HepG2 (cell line): Measurements from ENCODE around the gene CDC40. TPM values are rescaled to one million over a fixed set of nuclear protein-coding genes. Genes with fewer than 3 reads are reported as not detected.

Experiments used
- ATAC-seq: fragments of 200-7000 bp; cut with Tn5 transposase; 3 replicates; pipeline ENCODE4 v1.9.1; 2020; ENCODE audit warnings: mild to moderate bottlenecking, moderate library complexity
- BruUV-seq: library from RNA; stranded (reverse); fragments of 400-500 nt; replicated peaks from 2 replicates; lab custom pipeline; 2021; lab: Mats Ljungman, UMichigan
- CTCF ChIA-PET: fragments of 300-600 bp; formaldehyde crosslinking; extraction: SDS; loops from one replicate; lab custom pipeline; 2021; ENCODE audit warnings: low total read pairs, inconsistent platforms, low intra/inter-chr PET ratio; lab: Yijun Ruan, JAX
- POLR2A ChIA-PET: fragments of 350-600 bp; sonication (Branson Sonifier 250); formaldehyde crosslinking; loops from one replicate; lab custom pipeline; 2020; ENCODE audit warnings: antibody characterized with exemption, inconsistent platforms; lab: Yijun Ruan, JAX
- DNase-seq: peaks from one replicate; pipeline ENCODE4 v3.0.0-alpha.2; 2015; ENCODE audit warnings: low spot score
- FAIRE-seq: peaks from 3 replicates; lab custom pipeline; 2011; peaks lifted over from hg19 to GRCh38; lab: Jason Lieb, UNC
- H2AFZ ChIP-seq: one replicate; pipeline ENCODE4 v1.6.1; 2011; ENCODE audit warnings: low read length, inconsistent platforms
- H3K27ac ChIP-seq: fragments of 300-600 bp; 3 replicates; pipeline ENCODE4 v1.8.0; 2011; ENCODE audit warnings: mixed run types, mild to moderate bottlenecking, mixed read lengths, low read length, inconsistent platforms; ENCODE audit not compliant: insufficient read depth; ENCODE audit errors: extremely low read length
- H3K27me3 ChIP-seq, 2 experiments: fragments of 200-600 bp in 1 of 2; 2 replicates in 1 of 2; 3 replicates in 1 of 2; pipeline versions ENCODE4 v1.6.0 to v1.8.0; 2011; ENCODE audit warnings: low read length in 2 of 2, mild to moderate bottlenecking in 2 of 2, moderate library complexity in 2 of 2, inconsistent platforms in 1 of 2; ENCODE audit not compliant: insufficient read depth in 2 of 2, control insufficient read depth in 1 of 2
- H3K36me3 ChIP-seq, 2 experiments: fragments of 200-600 bp in 1 of 2; replicated peaks in 1 of 2; 2 replicates in 1 of 2; 3 replicates in 1 of 2; pipeline versions ENCODE4 v1.5.1 to v1.8.0; 2011; ENCODE audit warnings: low read length in 2 of 2, inconsistent platforms in 1 of 2; ENCODE audit not compliant: insufficient read depth in 2 of 2, control insufficient read depth in 1 of 2
- H3K4me1 ChIP-seq: 2 replicates; pipeline ENCODE4 v1.5.1; 2012; ENCODE audit warnings: low read length, inconsistent platforms; ENCODE audit not compliant: insufficient read depth
- H3K4me2 ChIP-seq: 2 replicates; pipeline ENCODE4 v1.6.0; 2011; ENCODE audit warnings: low read depth, low read length, inconsistent platforms
- H3K4me3 ChIP-seq, 3 experiments: fragments of 200-600 bp in 1 of 3; sonication (generic), shearing (Covaris generic) in 1 of 3; replicated peaks in 1 of 3; 2 replicates each; pipeline ENCODE4 v1.5.1; 2011 to 2016; ENCODE audit warnings: low read length in 3 of 3, inconsistent platforms in 2 of 3, low read depth in 2 of 3, mild to moderate bottlenecking in 2 of 3, control low read depth in 1 of 3, mixed read lengths in 1 of 3; ENCODE audit not compliant: insufficient read depth in 1 of 3
- H3K79me2 ChIP-seq: one replicate; pipeline ENCODE4 v1.6.1; 2011; ENCODE audit warnings: low read length, inconsistent platforms; ENCODE audit not compliant: insufficient read depth
- H3K9ac ChIP-seq: 2 replicates; pipeline ENCODE4 v1.6.0; 2011; ENCODE audit warnings: mild to moderate bottlenecking, low read depth, low read length, inconsistent platforms; ENCODE audit not compliant: insufficient read depth
- H3K9me3 ChIP-seq: 2 replicates; pipeline ENCODE4 v1.5.1; 2012; ENCODE audit warnings: mild to moderate bottlenecking, low read length
- H4K20me1 ChIP-seq: 2 replicates; pipeline ENCODE4 v1.6.0; 2011; ENCODE audit warnings: inconsistent platforms, mild to moderate bottlenecking, low read length, moderate library complexity; ENCODE audit not compliant: insufficient read depth
- NFRKB ChIP-seq: fragments of 450-650 bp; IDR thresholded peaks from 2 replicates; pipeline ENCODE4 v1.6.1; 2017
- PITX1 ChIP-seq: sonication (generic); formaldehyde crosslinking; IDR thresholded peaks from 2 replicates; pipeline ENCODE4 v1.5.1; 2020; ENCODE audit warnings: mild to moderate bottlenecking, missing genetic modification reagents
- TARDBP ChIP-seq: sonication (generic); formaldehyde crosslinking; IDR thresholded peaks from 2 replicates; pipeline ENCODE4 v1.8.0; 2022; ENCODE audit warnings: mild to moderate bottlenecking, missing genetic modification reagents
- WGBS: methylation state at CpG from one replicate; pipeline ENCODE4 v1.1.6; 2017; ENCODE audit warnings: low lambda C conversion rate; 5-methylcytosine and 5-hydroxymethylcytosine counted together
- in situ Hi-C: cut with HindIII; loops from 2 replicates; pipeline ENCODE4 v1.10.0; 2017; ENCODE audit warnings: low pct_unique_long_range_greater_than_20kb; ENCODE audit not compliant: extremely low pct_ligation_motif_present
- intact Hi-C: fragments of 100-400 bp; cut with micrococcal nuclease; formaldehyde crosslinking; loops from one replicate; pipeline ENCODE4 v1.10.0; 2022; ENCODE audit not compliant: unreplicated experiment
- polyA plus RNA-seq, 8 experiments: library from polyadenylated mRNA; depleted of rRNA in 3 of 8; stranded (reverse) in 7 of 8; unstranded in 1 of 8; fragments of >200 nt; fragmentation: Illumina TruSeq in 4 of 8; extraction: Trizol in 4 of 8; gene quantifications; 2 replicates each; pipeline versions ENCODE4 v1.2.1 to v1.2.3, GENCODE V29; 2011 to 2016; ENCODE audit warnings: low read depth in 4 of 8, missing spikeins in 1 of 8, mixed read lengths in 1 of 8; ENCODE audit not compliant: insufficient read depth in 1 of 8
- total RNA-seq, 5 experiments: library from RNA; depleted of rRNA; stranded (reverse); fragments of >200 nt; fragmentation: Illumina TruSeq; extraction: Trizol; gene quantifications; 2 replicates each; pipeline ENCODE4 v1.2.3, GENCODE V29; 2016; ENCODE audit warnings: low read depth in 1 of 5
- TF ChIP-seq, protein P1 (sequence below), 2 experiments: sonication (generic) in 1 of 2; formaldehyde crosslinking in 1 of 2; IDR thresholded peaks; 2 replicates each; pipeline versions ENCODE4 v1.6.1 to v1.9.0; 2014 to 2022; ENCODE audit warnings: antibody characterized with exemption in 1 of 2, borderline replicate concordance in 1 of 2, inconsistent platforms in 1 of 2, low read depth in 1 of 2, missing genetic modification reagents in 1 of 2
- TF ChIP-seq, protein P2 (sequence below): sonication (generic); formaldehyde crosslinking; conservative IDR thresholded peaks from 2 replicates; pipeline ENCODE4 v1.4.0; 2020; ENCODE audit warnings: missing genetic modification reagents

CDC40 gene
- total and polyA plus RNA-seq, 2 of the 13 experiments (the other 11 are each of a cell fraction or from before 2014, with no cell fraction given): 11.4 to 21.5 TPM

DNA sequence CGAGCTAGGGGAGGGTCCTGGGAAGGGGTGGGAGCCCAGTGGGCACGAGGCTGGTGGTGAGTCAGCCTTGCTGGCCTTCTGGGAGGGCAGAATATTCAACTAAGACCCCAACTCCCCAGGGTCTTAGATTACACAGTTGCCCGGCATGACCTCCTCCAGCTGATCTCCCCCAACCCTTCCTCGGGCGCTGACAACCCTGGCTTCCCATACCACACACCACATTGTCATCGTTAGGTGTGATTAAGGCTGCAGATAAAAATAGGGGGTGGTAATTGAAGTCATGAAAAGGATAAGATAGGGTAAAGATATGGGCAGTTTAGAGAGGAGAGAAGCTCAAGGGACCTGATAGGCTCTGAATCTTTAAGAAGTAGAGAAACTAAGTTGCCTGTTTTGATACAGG is 10.5 kb downstream of the CDC40 start (continued):
- TF ChIP-seq, protein P1, sequence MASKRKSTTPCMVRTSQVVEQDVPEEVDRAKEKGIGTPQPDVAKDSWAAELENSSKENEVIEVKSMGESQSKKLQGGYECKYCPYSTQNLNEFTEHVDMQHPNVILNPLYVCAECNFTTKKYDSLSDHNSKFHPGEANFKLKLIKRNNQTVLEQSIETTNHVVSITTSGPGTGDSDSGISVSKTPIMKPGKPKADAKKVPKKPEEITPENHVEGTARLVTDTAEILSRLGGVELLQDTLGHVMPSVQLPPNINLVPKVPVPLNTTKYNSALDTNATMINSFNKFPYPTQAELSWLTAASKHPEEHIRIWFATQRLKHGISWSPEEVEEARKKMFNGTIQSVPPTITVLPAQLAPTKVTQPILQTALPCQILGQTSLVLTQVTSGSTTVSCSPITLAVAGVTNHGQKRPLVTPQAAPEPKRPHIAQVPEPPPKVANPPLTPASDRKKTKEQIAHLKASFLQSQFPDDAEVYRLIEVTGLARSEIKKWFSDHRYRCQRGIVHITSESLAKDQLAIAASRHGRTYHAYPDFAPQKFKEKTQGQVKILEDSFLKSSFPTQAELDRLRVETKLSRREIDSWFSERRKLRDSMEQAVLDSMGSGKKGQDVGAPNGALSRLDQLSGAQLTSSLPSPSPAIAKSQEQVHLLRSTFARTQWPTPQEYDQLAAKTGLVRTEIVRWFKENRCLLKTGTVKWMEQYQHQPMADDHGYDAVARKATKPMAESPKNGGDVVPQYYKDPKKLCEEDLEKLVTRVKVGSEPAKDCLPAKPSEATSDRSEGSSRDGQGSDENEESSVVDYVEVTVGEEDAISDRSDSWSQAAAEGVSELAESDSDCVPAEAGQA (IDR thresholded peaks at IDR 0.05; ENCODE audit: low read depth): no peak
- TF ChIP-seq, protein P1 (CRISPR knock-in tag; IDR thresholded peaks at IDR 0.05; ENCODE audit: borderline replicate concordance): no peak
- TF ChIP-seq NFRKB (no peak), PITX1 (CRISPR knock-in tag) (no peak)
- TF ChIP-seq, protein P2, sequence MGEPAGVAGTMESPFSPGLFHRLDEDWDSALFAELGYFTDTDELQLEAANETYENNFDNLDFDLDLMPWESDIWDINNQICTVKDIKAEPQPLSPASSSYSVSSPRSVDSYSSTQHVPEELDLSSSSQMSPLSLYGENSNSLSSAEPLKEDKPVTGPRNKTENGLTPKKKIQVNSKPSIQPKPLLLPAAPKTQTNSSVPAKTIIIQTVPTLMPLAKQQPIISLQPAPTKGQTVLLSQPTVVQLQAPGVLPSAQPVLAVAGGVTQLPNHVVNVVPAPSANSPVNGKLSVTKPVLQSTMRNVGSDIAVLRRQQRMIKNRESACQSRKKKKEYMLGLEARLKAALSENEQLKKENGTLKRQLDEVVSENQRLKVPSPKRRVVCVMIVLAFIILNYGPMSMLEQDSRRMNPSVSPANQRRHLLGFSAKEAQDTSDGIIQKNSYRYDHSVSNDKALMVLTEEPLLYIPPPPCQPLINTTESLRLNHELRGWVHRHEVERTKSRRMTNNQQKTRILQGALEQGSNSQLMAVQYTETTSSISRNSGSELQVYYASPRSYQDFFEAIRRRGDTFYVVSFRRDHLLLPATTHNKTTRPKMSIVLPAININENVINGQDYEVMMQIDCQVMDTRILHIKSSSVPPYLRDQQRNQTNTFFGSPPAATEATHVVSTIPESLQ: no peak

DNA sequence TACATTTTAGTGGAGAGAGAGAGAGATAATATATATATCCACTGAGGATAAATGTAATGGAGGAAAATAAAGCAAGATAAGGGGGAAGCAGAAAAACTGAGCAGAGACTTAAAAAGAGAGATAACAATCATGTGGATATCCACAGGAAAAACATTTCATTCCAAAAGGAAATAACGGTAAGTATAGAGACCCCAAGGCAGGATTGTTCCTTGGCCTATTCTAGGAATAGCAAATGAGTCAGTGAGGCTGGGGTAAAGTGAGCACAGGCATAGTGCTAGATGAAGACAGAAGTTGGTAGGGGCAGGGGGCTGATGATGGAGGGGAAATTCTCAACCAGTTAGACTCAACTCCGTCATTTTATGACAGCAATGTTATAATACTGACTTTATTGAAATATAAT is 11.2 kb downstream of the CDC40 start:
- peaks cover 0 to 13% of the 10 kb centered on the region in 2 experiments; a peak in 3 of 5 replicates for H3K36me3 ChIP-seq
- in situ Hi-C loops: no loop called here
- H3K27me3 ChIP-seq: no peaks in the 10 kb centered on the region
- peaks cover 7% of the 10 kb centered on the region for H3K4me1 ChIP-seq
- intact Hi-C loops: no loop called here
- ATAC-seq (no peak), DNase-seq (no peak), FAIRE-seq (no peak)
- H3K9ac ChIP-seq: no peak overlapping the region
- BruUV-seq: no TSS peak
- H2AFZ ChIP-seq: no peak overlapping the region
- no peak overlapping the region for H3K4me2 ChIP-seq
- WGBS: 98% methylated on average over 2 of the region's 2 CpGs
- ChIA-PET CTCF (no interaction called here), POLR2A (no interaction called here)
- no peak overlapping the region for H3K27ac ChIP-seq
- no peak overlapping the region for H3K4me3 ChIP-seq
- peaks cover 48% of the 10 kb centered on the region for H3K79me2 ChIP-seq
- H3K9me3 ChIP-seq: no peaks in the 10 kb centered on the region
- peaks cover 3% of the 10 kb centered on the region; the same call in 1 of the 2 replicates for H4K20me1 ChIP-seq
- TF ChIP-seq TARDBP (CRISPR knock-in tag): no peak
